T47D (cell line): ENCODE measurements around the gene SKOR2.
"Not testable (repeated sequence)": the region's sequence is repeated elsewhere in the genome, so short reads cannot be mapped to it uniquely, and the experiment has no call there.

Source experiments
- DNase-seq, 2 experiments: peaks; one replicate each; pipeline versions ENCODE4 v3.0.0 to v3.0.0-alpha.2; 2011 to 2012; ENCODE audit warnings: low read depth in 1 of 2, low spot score in 1 of 2
- JUND ChIP-seq: IDR thresholded peaks from 2 replicates; pipeline ENCODE4 v1.6.1; 2012; ENCODE audit warnings: low read depth
- in situ Hi-C: cut with HindIII; loops from 2 replicates; pipeline ENCODE4 v1.10.0; 2016; ENCODE audit warnings: low sequenced_read_pairs, low pct_unique_long_range_greater_than_20kb

SKOR2 gene

GRCh38 chr18:47172476-47172875, 79.0 kb downstream of the SKOR2 start:
- DNase-seq = no peak
- in situ Hi-C loops = no loop called here
- TF ChIP-seq JUND = no peak

- TF ChIP-seq JUND = no peak
- in situ Hi-C loops = no loop called here
- DNase-seq = no peak
These were observed 82.5 kb downstream of the SKOR2 start for GRCh38 chr18:47168913-47169312.

- no peak for DNase-seq
- TF ChIP-seq JUND = no peak
- in situ Hi-C loops = no loop called here
These were observed 83.0 kb downstream of the SKOR2 start for GRCh38 chr18:47168509-47168908.

DNA sequence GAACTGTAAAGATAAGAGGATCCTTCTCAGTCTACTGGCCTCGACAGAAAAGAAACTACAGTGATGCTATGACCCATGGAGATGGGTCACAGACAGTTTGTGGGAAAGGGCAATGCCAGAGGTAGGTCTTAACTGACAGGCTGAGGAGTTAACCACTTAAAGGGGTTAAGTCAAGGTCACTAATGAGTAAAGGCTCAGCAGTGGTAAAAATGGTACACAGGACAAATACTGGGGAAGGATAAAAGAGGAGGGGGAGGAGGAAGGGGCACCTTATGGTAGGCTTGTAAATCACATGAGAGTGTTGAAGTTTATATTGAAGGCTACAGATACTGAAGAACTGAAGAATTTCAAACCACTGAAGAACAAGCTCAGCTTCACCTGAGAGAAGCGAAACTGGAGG, 85.2 kb downstream of the SKOR2 start:
- in situ Hi-C loops = no loop called here
- no peak for TF ChIP-seq JUND
- no peak for DNase-seq

GRCh38 chr18:47163241-47163640, 88.2 kb downstream of the SKOR2 start:
- DNase-seq = no peak
- in situ Hi-C loops = no loop called here
- no peak for TF ChIP-seq JUND

- in situ Hi-C loops = no loop called here
- no peak for TF ChIP-seq JUND
- DNase-seq = no peak
These were observed 91.2 kb downstream of the SKOR2 start for GRCh38 chr18:47160256-47160655.

DNA sequence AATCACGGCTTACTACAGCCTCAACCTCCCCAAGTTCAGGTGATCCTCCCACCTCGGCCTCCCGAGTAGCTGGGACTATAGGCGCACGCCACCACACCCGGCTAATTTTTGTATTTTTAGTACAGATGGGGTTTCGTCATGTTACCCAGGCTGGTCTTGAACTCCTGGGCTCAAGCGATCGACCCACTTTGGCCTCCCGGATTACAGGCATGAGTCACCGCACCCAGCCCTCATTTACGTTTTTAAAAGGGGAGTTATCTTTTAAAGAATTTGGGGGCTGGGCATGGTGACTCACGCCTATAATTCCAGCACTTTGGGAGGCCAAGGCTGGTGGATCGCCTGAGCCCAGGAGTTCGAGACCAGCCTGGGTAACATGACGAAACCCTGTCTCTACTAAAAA, 93.1 kb downstream of the SKOR2 start:
- in situ Hi-C loops, DNase-seq: not testable (repeated sequence)
